OCI-LY1 (cell line): ENCODE results near the gene NOL6.

ENCODE experiments used
- H2AFZ ChIP-seq: fragments of 200-600 bp; sonication (generic), shearing (Covaris generic); 2 replicates; pipeline ENCODE4 v1.6.0; 2014; ENCODE audit warnings: antibody characterized with exemption, mild to moderate bottlenecking, low read length
- H3F3A ChIP-seq: fragments of 200-600 bp; sonication (generic), shearing (Covaris generic); 2 replicates; pipeline ENCODE4 v1.6.0; 2014; ENCODE audit warnings: mild to moderate bottlenecking, antibody characterized with exemption, low read length, moderate library complexity; ENCODE audit not compliant: insufficient read depth
- H3K27ac ChIP-seq: fragments of 200-600 bp; sonication (generic); 2 replicates; pipeline ENCODE4 v1.5.1; 2014; ENCODE audit warnings: low read length, mixed run types, mild to moderate bottlenecking, low read depth; ENCODE audit not compliant: poor library complexity, severe bottlenecking
- H3K27me3 ChIP-seq: fragments of 200-600 bp; sonication (generic); 2 replicates; pipeline ENCODE4 v1.6.0; 2014; ENCODE audit warnings: antibody characterized with exemption, mild to moderate bottlenecking, low read length, moderate library complexity; ENCODE audit not compliant: insufficient read depth
- H3K36me3 ChIP-seq: fragments of 200-600 bp; sonication (generic); 2 replicates; pipeline ENCODE4 v1.6.1; 2014; ENCODE audit warnings: mild to moderate bottlenecking, antibody characterized with exemption, low read length, moderate library complexity, mixed read lengths; ENCODE audit not compliant: insufficient read depth
- H3K4me1 ChIP-seq: fragments of 200-600 bp; sonication (generic); 2 replicates; pipeline ENCODE4 v1.5.1; 2014; ENCODE audit warnings: mild to moderate bottlenecking, low read length, moderate library complexity; ENCODE audit not compliant: insufficient read depth, severe bottlenecking
- H3K4me2 ChIP-seq: fragments of 200-600 bp; sonication (generic), shearing (Covaris generic); 2 replicates; pipeline ENCODE4 v1.6.1; 2014; ENCODE audit warnings: low read length
- H3K4me3 ChIP-seq: fragments of 200-600 bp; sonication (generic); 2 replicates; pipeline ENCODE4 v1.5.1; 2014; ENCODE audit warnings: low read length, low read depth, mild to moderate bottlenecking, mixed read lengths; ENCODE audit not compliant: poor library complexity, severe bottlenecking
- H3K79me2 ChIP-seq: fragments of 200-600 bp; shearing (Covaris generic); 2 replicates; pipeline ENCODE4 v1.6.1; 2016; ENCODE audit warnings: mixed run types, low read length, mixed read lengths; ENCODE audit not compliant: insufficient read depth
- H3K9ac ChIP-seq: fragments of 200-600 bp; sonication (generic), shearing (Covaris generic); 2 replicates; pipeline ENCODE4 v1.6.1; 2014; ENCODE audit warnings: mild to moderate bottlenecking, low read length, mixed read lengths
- H3K9me2 ChIP-seq: fragments of 200-600 bp; sonication (generic), shearing (Covaris generic); 2 replicates; pipeline ENCODE4 v1.6.1; 2014; ENCODE audit warnings: low read depth, mild to moderate bottlenecking, low read length, mixed read lengths
- H3K9me3 ChIP-seq: fragments of 200-600 bp; shearing (Covaris generic); 2 replicates; pipeline ENCODE4 v1.6.1; 2014; ENCODE audit warnings: low read length, mixed read lengths
- H4K20me1 ChIP-seq: fragments of 200-600 bp; sonication (generic), shearing (Covaris generic); 2 replicates; pipeline ENCODE4 v1.6.0; 2016; ENCODE audit warnings: mild to moderate bottlenecking, low read length; ENCODE audit not compliant: insufficient read depth
- CTCF ChIP-seq: fragments of 200-600 bp; sonication (generic), shearing (Covaris generic); IDR thresholded peaks from 2 replicates; pipeline ENCODE4 v1.5.1; 2017; ENCODE audit warnings: mild to moderate bottlenecking, antibody characterized with exemption, low read length, moderate library complexity, mixed read lengths
- EZH2 ChIP-seq: fragments of 200-600 bp; sonication (generic), shearing (Covaris generic); IDR thresholded peaks from 2 replicates; pipeline ENCODE4 v1.8.0; 2017; ENCODE audit warnings: borderline replicate concordance, mixed run types, mild to moderate bottlenecking, antibody characterized with exemption, low read length, moderate library complexity, mixed read lengths

NOL6 gene

GRCh38 chr9:33443464-33444154, 30.1 kb downstream of the NOL6 start:
- H3K27ac ChIP-seq: no peak overlapping the region
- H3K9me2 ChIP-seq: no peaks in the 10 kb centered on the region
- H3K9ac ChIP-seq: no peak overlapping the region
- peaks cover 26% of the 10 kb centered on the region for H3K4me1 ChIP-seq
- H3K27me3 ChIP-seq: 0 out of 2 replicates have a peak, but pooled peaks cover 5% of the 10 kb centered on the region
- H4K20me1 ChIP-seq: no peaks in the 10 kb centered on the region
- no peaks in the 10 kb centered on the region for H3K36me3 ChIP-seq
- no peak overlapping the region for H3K4me2 ChIP-seq
- no peaks in the 10 kb centered on the region for H3K79me2 ChIP-seq
- no peaks in the 10 kb centered on the region for H3K9me3 ChIP-seq
- TF ChIP-seq EZH2 (no peak), CTCF (no peak)
- H3F3A ChIP-seq: no peaks in the 10 kb centered on the region
- no peak overlapping the region for H3K4me3 ChIP-seq
- H2AFZ ChIP-seq: no peak overlapping the region

- H3K27me3 ChIP-seq: 0 out of 2 replicates have a peak, but pooled peaks cover 5% of the 10 kb centered on the region
- no peaks in the 10 kb centered on the region for H3K79me2 ChIP-seq
- H2AFZ ChIP-seq: no peak overlapping the region
- H3K36me3 ChIP-seq: no peaks in the 10 kb centered on the region
- peaks cover 24% of the 10 kb centered on the region for H3K4me1 ChIP-seq
- no peaks in the 10 kb centered on the region for H3K9me2 ChIP-seq
- H3K9ac ChIP-seq: no peak overlapping the region
- no peaks in the 10 kb centered on the region for H3F3A ChIP-seq
- H3K4me3 ChIP-seq: no peak overlapping the region
- H4K20me1 ChIP-seq: no peaks in the 10 kb centered on the region
- no peak overlapping the region for H3K27ac ChIP-seq
- TF ChIP-seq CTCF (no peak), EZH2 (no peak)
- H3K4me2 ChIP-seq: no peak overlapping the region
- H3K9me3 ChIP-seq: no peaks in the 10 kb centered on the region
Measured at GRCh38 chr9:33443047-33443446, 30.7 kb downstream of the NOL6 start.

- no peak overlapping the region for H3K4me2 ChIP-seq
- H3K9ac ChIP-seq: no peak overlapping the region
- H3K36me3 ChIP-seq: no peaks in the 10 kb centered on the region
- no peak for TF ChIP-seq CTCF
- no peaks in the 10 kb centered on the region for H4K20me1 ChIP-seq
- 0 out of 2 replicates have a peak, but pooled peaks cover 5% of the 10 kb centered on the region for H3K27me3 ChIP-seq
- no peaks in the 10 kb centered on the region for H3K9me3 ChIP-seq
- no peaks in the 10 kb centered on the region for H3F3A ChIP-seq
- no peak overlapping the region for H3K27ac ChIP-seq
- H3K9me2 ChIP-seq: no peaks in the 10 kb centered on the region
- H2AFZ ChIP-seq: no peak overlapping the region
- peaks cover 17% of the 10 kb centered on the region for H3K4me1 ChIP-seq
- no peaks in the 10 kb centered on the region for H3K79me2 ChIP-seq
- no peak overlapping the region for H3K4me3 ChIP-seq
Measured at GRCh38 chr9:33442125-33442524, 31.6 kb downstream of the NOL6 start.
